GM19240 (cell line): ENCODE measurements around the gene OTOP3.
A peak's percentile ranks its signal among the peaks of the same experiment; 100 is the strongest.

Experiments
- DNase-seq: peaks from one replicate; pipeline ENCODE4 v3.0.0; 2011; ENCODE audit warnings: low spot score; ENCODE audit not compliant: insufficient read length

The OTOP3 gene

GRCh38 chr17:74938194-74938950, 2.7 kb downstream of the OTOP3 start:
- DNase-seq = no peak

GRCh38 chr17:74939534-74939933, 3.8 kb downstream of the OTOP3 start:
- DNase-seq = no peak

- no peak for DNase-seq
These were observed 5.5 kb downstream of the OTOP3 start for GRCh38 chr17:74941128-74941725.

GRCh38 chr17:74943808-74944522, 8.3 kb downstream of the OTOP3 start:
- no peak for DNase-seq

- DNase-seq = peak; percentile 47
These were observed 9.8 kb downstream of the OTOP3 start for GRCh38 chr17:74945543-74945942.

GRCh38 chr17:74946641-74947040, 10.9 kb downstream of the OTOP3 start:
- no peak for DNase-seq

- DNase-seq = no peak
These were observed 11.5 kb downstream of the OTOP3 start for GRCh38 chr17:74947041-74947754.

- no peak for DNase-seq
These were observed 13.9 kb downstream of the OTOP3 start for GRCh38 chr17:74949455-74950115.

- no peak for DNase-seq
These were observed 14.5 kb downstream of the OTOP3 start for GRCh38 chr17:74950207-74950606.

GRCh38 chr17:74951065-74951464, 15.4 kb downstream of the OTOP3 start:
- DNase-seq = no peak

- no peak for DNase-seq
These were observed 16.2 kb downstream of the OTOP3 start for GRCh38 chr17:74951680-74952421.

- no peak for DNase-seq
These were observed 16.9 kb downstream of the OTOP3 start for GRCh38 chr17:74952431-74953133.

GRCh38 chr17:74953134-74953687, 17.5 kb downstream of the OTOP3 start:
- no peak for DNase-seq

GRCh38 chr17:74954115-74954514, 18.4 kb downstream of the OTOP3 start:
- DNase-seq = no peak

- DNase-seq = no peak
These were observed 19.1 kb downstream of the OTOP3 start for GRCh38 chr17:74954665-74955421.

- no peak for DNase-seq
These were observed 20.4 kb downstream of the OTOP3 start for GRCh38 chr17:74956093-74956492.

GRCh38 chr17:74957935-74958740, 22.4 kb downstream of the OTOP3 start:
- peak; percentile 82 for DNase-seq
